Measurements from ENCODE around the gene RND3.

Gene RND3

GRCh38 chr2:150469706-150470274 lies 17.7 kb downstream of the RND3 start:
- POLR2A ChIA-PET: no interaction called here
- DNase-seq (ENCODE audit: extremely low spot score): no peak
- CTCF ChIA-PET: interaction anchor here (0.5 to 0.7 kb wide), 2 partner anchors 11 to 435 kb away, joined by 3 read pairs; no protein-coding TSS in a partner anchor
- TF ChIP-seq TARDBP (IDR thresholded peaks at IDR 0.05) (no peak), ARNT (IDR thresholded peaks at IDR 0.05) (no peak), HDGF (IDR thresholded peaks at IDR 0.05; ENCODE audit: borderline replicate concordance) (no peak), ELF4 (IDR thresholded peaks at IDR 0.05) (no peak), FOXA1 (IDR thresholded peaks at IDR 0.05) (no peak), CTBP1 (IDR thresholded peaks at IDR 0.05; ENCODE audit: borderline replicate concordance) (no peak)

GRCh38 chr2:150468350-150468960 lies 19.0 kb downstream of the RND3 start:
- ChIA-PET POLR2A (no interaction called here), CTCF (no interaction called here)
- TF ChIP-seq LEF1 (IDR thresholded peaks at IDR 0.05; ENCODE audit: borderline replicate concordance) (no peak), TARDBP (IDR thresholded peaks at IDR 0.05) (no peak), SP1 (IDR thresholded peaks at IDR 0.05) (no peak), FOXM1 (IDR thresholded peaks at IDR 0.05; ENCODE audit: borderline replicate concordance) (no peak), NFRKB (IDR thresholded peaks at IDR 0.05) (no peak), ELF4 (IDR thresholded peaks at IDR 0.05) (no peak), HDGF (IDR thresholded peaks at IDR 0.05; ENCODE audit: borderline replicate concordance) (no peak), ZNF384 (IDR thresholded peaks at IDR 0.05) (no peak), PKNOX1 (IDR thresholded peaks at IDR 0.05) (no peak), ARNT (IDR thresholded peaks at IDR 0.05) (no peak), CTBP1 (IDR thresholded peaks at IDR 0.05; ENCODE audit: borderline replicate concordance) (no peak), FOXK2 (IDR thresholded peaks at IDR 0.05) (no peak), L3MBTL2 (conservative IDR thresholded peaks at IDR 0.05) (no peak), SUZ12 (IDR thresholded peaks at IDR 0.05) (no peak)
- DNase-seq (ENCODE audit: extremely low spot score): no peak

GRCh38 chr2:150467621-150467963 lies 19.9 kb downstream of the RND3 start:
- DNase-seq (ENCODE audit: extremely low spot score): no peak
- ChIA-PET CTCF (no interaction called here), POLR2A (no interaction called here)
- TF ChIP-seq FOXM1 (IDR thresholded peaks at IDR 0.05; ENCODE audit: borderline replicate concordance): no peak
- TF ChIP-seq SP1 (IDR thresholded peaks at IDR 0.05): no peak
- no peak for TF ChIP-seq ARNT (IDR thresholded peaks at IDR 0.05)
- no peak for TF ChIP-seq NFRKB (IDR thresholded peaks at IDR 0.05)
- TF ChIP-seq ZNF384 (IDR thresholded peaks at IDR 0.05): no peak
- TF ChIP-seq CTBP1 (IDR thresholded peaks at IDR 0.05; ENCODE audit: borderline replicate concordance): no peak
- TF ChIP-seq SUZ12 (IDR thresholded peaks at IDR 0.05): no peak
- no peak for TF ChIP-seq PKNOX1 (IDR thresholded peaks at IDR 0.05)

- CTCF ChIA-PET: no interaction called here
- POLR2A ChIA-PET: no interaction called here
- no peak for DNase-seq (ENCODE audit: extremely low spot score)
- TF ChIP-seq ELF4 (IDR thresholded peaks at IDR 0.05): no peak
- no peak for TF ChIP-seq CTBP1 (IDR thresholded peaks at IDR 0.05; ENCODE audit: borderline replicate concordance)
- TF ChIP-seq SUZ12 (IDR thresholded peaks at IDR 0.05): no peak
- no peak for TF ChIP-seq ZNF384 (IDR thresholded peaks at IDR 0.05)
- TF ChIP-seq HDGF (IDR thresholded peaks at IDR 0.05; ENCODE audit: borderline replicate concordance): no peak
- TF ChIP-seq ARNT (IDR thresholded peaks at IDR 0.05): no peak
- TF ChIP-seq NFRKB (IDR thresholded peaks at IDR 0.05): no peak
- TF ChIP-seq L3MBTL2 (conservative IDR thresholded peaks at IDR 0.05): no peak
- TF ChIP-seq FOXM1 (IDR thresholded peaks at IDR 0.05; ENCODE audit: borderline replicate concordance): no peak
- no peak for TF ChIP-seq PKNOX1 (IDR thresholded peaks at IDR 0.05)
- no peak for TF ChIP-seq SP1 (IDR thresholded peaks at IDR 0.05)
- no peak for TF ChIP-seq TARDBP (IDR thresholded peaks at IDR 0.05)
Measured at GRCh38 chr2:150466741-150467620, 20.5 kb downstream of the RND3 start.

GRCh38 chr2:150465703-150466569 lies 21.5 kb downstream of the RND3 start:
- CTCF ChIA-PET: no interaction called here
- TF ChIP-seq PKNOX1 (IDR thresholded peaks at IDR 0.05): no peak
- no peak for TF ChIP-seq ELF4 (IDR thresholded peaks at IDR 0.05)
- TF ChIP-seq SUZ12 (IDR thresholded peaks at IDR 0.05): no peak
- TF ChIP-seq FOXA1 (IDR thresholded peaks at IDR 0.05): no peak
- no peak for TF ChIP-seq LEF1 (IDR thresholded peaks at IDR 0.05; ENCODE audit: borderline replicate concordance)
- TF ChIP-seq SP1 (IDR thresholded peaks at IDR 0.05): no peak
- no peak for TF ChIP-seq CTBP1 (IDR thresholded peaks at IDR 0.05; ENCODE audit: borderline replicate concordance)
- TF ChIP-seq ZNF384 (IDR thresholded peaks at IDR 0.05): no peak
- no peak for TF ChIP-seq ARNT (IDR thresholded peaks at IDR 0.05)
- TF ChIP-seq BHLHE40 (IDR thresholded peaks at IDR 0.05; ENCODE audit: borderline replicate concordance): no peak
- TF ChIP-seq NFRKB (IDR thresholded peaks at IDR 0.05): no peak
- no peak for TF ChIP-seq FOXM1 (IDR thresholded peaks at IDR 0.05; ENCODE audit: borderline replicate concordance)
- POLR2A ChIA-PET: no interaction called here
- no peak for DNase-seq (ENCODE audit: extremely low spot score)
